ENCODE results near the gene ATP8A2.

The ATP8A2 gene

DNA sequence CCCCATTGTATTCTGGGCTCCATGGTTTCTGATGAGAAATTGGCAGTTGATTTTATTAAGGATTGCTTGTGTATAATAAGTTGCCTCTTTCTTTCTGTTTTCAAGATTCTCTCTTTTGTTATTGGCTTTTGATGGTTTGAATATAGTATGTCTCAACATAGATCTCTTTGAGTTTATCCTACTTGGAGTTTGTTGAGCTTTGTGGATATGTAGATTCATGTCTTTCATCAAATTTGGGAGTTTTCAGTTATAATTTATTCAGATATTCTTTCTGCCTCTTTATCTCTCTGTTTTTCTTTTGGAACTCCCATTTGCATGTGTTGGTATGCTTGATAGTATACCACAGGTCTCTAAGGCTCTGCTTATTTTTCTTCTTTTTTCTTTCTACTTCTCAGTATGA is 296.6 kb downstream of the ATP8A2 start:
- H3K14ac ChIP-seq (ENCODE audit: low read length in 2 of 2), result no peak overlapping the region
- peaks cover 34% of the 10 kb centered on the region for H3K9me3 ChIP-seq (ENCODE audit: control insufficient read depth, low read length)
- H3K4ac ChIP-seq (ENCODE audit: low read depth in 1 of 2, low read length in 2 of 2), result no peak overlapping the region
- no peak overlapping the region for H3K4me2 ChIP-seq (ENCODE audit: low read length, poor library complexity, severe bottlenecking)
- H3K4me1 ChIP-seq (ENCODE audit: control insufficient read depth, insufficient read depth, low read depth, low read length), result no peaks in the 10 kb centered on the region
- no peak overlapping the region for H2AK5ac ChIP-seq (ENCODE audit: low read length, severe bottlenecking)
- H2AFZ ChIP-seq (ENCODE audit: low read depth, low read length), result no peak overlapping the region
- no peaks in the 10 kb centered on the region for H3K36me3 ChIP-seq (ENCODE audit: control insufficient read depth in 1 of 2, insufficient read depth in 2 of 2, low read depth in 1 of 2, low read length in 2 of 2)
- no peak overlapping the region for H3K9ac ChIP-seq (ENCODE audit: low read length)
- H3K27me3 ChIP-seq (ENCODE audit: control insufficient read depth in 1 of 2, insufficient read depth in 1 of 2, low read length in 2 of 2), result no peaks in the 10 kb centered on the region
- H3K79me1 ChIP-seq (replicated peaks; ENCODE audit: low read length, poor library complexity, severe bottlenecking), result no peaks in the 10 kb centered on the region
- DNase-seq, result no peak
- H3K23ac ChIP-seq (ENCODE audit: low read length in 2 of 2), result no peak overlapping the region
- H4K8ac ChIP-seq (ENCODE audit: low read length), result no peak overlapping the region
- H4K91ac ChIP-seq (ENCODE audit: low read length), result no peak overlapping the region
- no peak overlapping the region for H3K4me3 ChIP-seq (ENCODE audit: insufficient read depth in 1 of 2, low read depth in 1 of 2, low read length in 2 of 2)
- no peak overlapping the region for H3K18ac ChIP-seq (ENCODE audit: low read depth in 1 of 2, low read length in 2 of 2)
- H3K27ac ChIP-seq (ENCODE audit: low read length, poor library complexity, severe bottlenecking), result no peak overlapping the region
- no peak overlapping the region for H2BK120ac ChIP-seq (ENCODE audit: low read depth, low read length)
- H2BK5ac ChIP-seq (ENCODE audit: low read depth, low read length, poor library complexity, severe bottlenecking), result no peak overlapping the region
- no peak overlapping the region for H2BK15ac ChIP-seq (ENCODE audit: low read depth, poor library complexity, severe bottlenecking)
- no peak overlapping the region for H2BK12ac ChIP-seq (ENCODE audit: low read length in 2 of 2)

DNA sequence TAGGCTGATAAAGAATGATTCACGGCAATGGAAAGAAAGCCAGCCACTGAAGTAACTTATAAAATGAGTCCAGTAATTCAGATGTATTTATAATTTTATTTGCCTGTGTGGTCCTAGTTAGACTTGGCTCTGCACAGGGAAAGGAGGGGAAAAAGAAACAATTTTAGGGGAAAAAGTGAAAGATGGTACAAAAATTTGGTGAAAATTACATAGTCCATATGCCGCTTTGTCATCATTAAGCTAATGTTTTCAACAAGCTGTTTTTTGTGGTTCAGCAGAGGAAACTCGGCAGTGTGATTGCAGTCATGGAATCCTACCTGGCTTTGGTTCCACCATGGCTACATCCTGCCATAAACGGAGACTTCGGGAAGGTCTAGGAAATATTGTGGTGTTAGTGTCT is 301.9 kb downstream of the ATP8A2 start:
- H3K14ac ChIP-seq (ENCODE audit: low read length in 2 of 2), result no peak overlapping the region
- no peak overlapping the region for H2AFZ ChIP-seq (ENCODE audit: low read depth, low read length)
- no peak overlapping the region for H2BK12ac ChIP-seq (ENCODE audit: low read length in 2 of 2)
- peaks cover 5% of the 10 kb centered on the region for H3K4me1 ChIP-seq (ENCODE audit: control insufficient read depth, insufficient read depth, low read depth, low read length)
- H3K4me2 ChIP-seq (ENCODE audit: low read length, poor library complexity, severe bottlenecking), result no peak overlapping the region
- H4K91ac ChIP-seq (ENCODE audit: low read length), result no peak overlapping the region
- H3K9ac ChIP-seq (ENCODE audit: low read length), result no peak overlapping the region
- no peak overlapping the region for H2AK5ac ChIP-seq (ENCODE audit: low read length, severe bottlenecking)
- no peak overlapping the region for H3K27ac ChIP-seq (ENCODE audit: low read length, poor library complexity, severe bottlenecking)
- peaks cover 24% of the 10 kb centered on the region for H3K9me3 ChIP-seq (ENCODE audit: control insufficient read depth, low read length)
- no peak overlapping the region for H2BK5ac ChIP-seq (ENCODE audit: low read depth, low read length, poor library complexity, severe bottlenecking)
- H2BK15ac ChIP-seq (ENCODE audit: low read depth, poor library complexity, severe bottlenecking), result no peak overlapping the region
- H3K79me1 ChIP-seq (replicated peaks; ENCODE audit: low read length, poor library complexity, severe bottlenecking), result no peaks in the 10 kb centered on the region
- H3K4ac ChIP-seq (ENCODE audit: low read depth in 1 of 2, low read length in 2 of 2), result no peak overlapping the region
- no peaks in the 10 kb centered on the region for H3K27me3 ChIP-seq (ENCODE audit: control insufficient read depth in 1 of 2, insufficient read depth in 1 of 2, low read length in 2 of 2)
- 85% methylated on average over 5 of the region's 5 CpGs for WGBS
- H2BK120ac ChIP-seq (ENCODE audit: low read depth, low read length), result no peak overlapping the region
- no peak overlapping the region for H4K8ac ChIP-seq (ENCODE audit: low read length)
- no peaks in the 10 kb centered on the region for H3K36me3 ChIP-seq (ENCODE audit: control insufficient read depth in 1 of 2, insufficient read depth in 2 of 2, low read depth in 1 of 2, low read length in 2 of 2)
- no peak overlapping the region for H3K23ac ChIP-seq (ENCODE audit: low read length in 2 of 2)
- H3K4me3 ChIP-seq (ENCODE audit: insufficient read depth in 1 of 2, low read depth in 1 of 2, low read length in 2 of 2), result no peak overlapping the region
- no peak for DNase-seq
- no peak overlapping the region for H3K18ac ChIP-seq (ENCODE audit: low read depth in 1 of 2, low read length in 2 of 2)

DNA sequence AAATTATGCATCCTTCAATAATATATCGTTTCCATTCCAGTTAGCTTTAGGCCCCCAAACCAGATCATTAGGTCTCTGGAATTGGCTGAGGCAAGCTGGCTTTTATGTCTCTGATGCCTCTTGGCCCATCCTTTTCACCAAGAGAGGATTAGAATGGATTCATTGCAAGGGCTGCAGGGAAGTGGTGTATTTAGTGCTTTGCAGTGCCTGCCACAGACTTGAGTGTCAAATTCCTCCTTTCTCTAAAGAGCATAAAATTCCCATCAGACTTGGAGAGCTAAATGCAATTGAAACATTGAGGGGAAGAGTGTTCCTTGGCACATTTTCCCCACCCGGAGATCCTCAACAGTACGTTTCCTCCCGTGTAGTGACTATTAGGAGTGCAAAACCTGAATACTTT is 302.6 kb downstream of the ATP8A2 start:
- Histone ChIP-seq H3K79me1 (replicated peaks; ENCODE audit: low read length, poor library complexity, severe bottlenecking) (no peaks in the 10 kb centered on the region), H3K18ac (ENCODE audit: low read depth in 1 of 2, low read length in 2 of 2) (no peak overlapping the region), H3K14ac (ENCODE audit: low read length in 2 of 2) (no peak overlapping the region), H3K9ac (ENCODE audit: low read length) (no peak overlapping the region), H3K27ac (ENCODE audit: low read length, poor library complexity, severe bottlenecking) (no peak overlapping the region), H4K8ac (ENCODE audit: low read length) (no peak overlapping the region), H3K4me2 (ENCODE audit: low read length, poor library complexity, severe bottlenecking) (no peak overlapping the region), H2BK15ac (ENCODE audit: low read depth, poor library complexity, severe bottlenecking) (no peak overlapping the region), H3K4me1 (ENCODE audit: control insufficient read depth, insufficient read depth, low read depth, low read length) (peaks cover 5% of the 10 kb centered on the region), H3K36me3 (ENCODE audit: control insufficient read depth in 1 of 2, insufficient read depth in 2 of 2, low read depth in 1 of 2, low read length in 2 of 2) (no peaks in the 10 kb centered on the region), H3K9me3 (ENCODE audit: control insufficient read depth, low read length) (peaks cover 17% of the 10 kb centered on the region), H3K4me3 (ENCODE audit: insufficient read depth in 1 of 2, low read depth in 1 of 2, low read length in 2 of 2) (no peak overlapping the region), H3K23ac (ENCODE audit: low read length in 2 of 2) (no peak overlapping the region), H2BK120ac (ENCODE audit: low read depth, low read length) (no peak overlapping the region), H3K27me3 (ENCODE audit: control insufficient read depth in 1 of 2, insufficient read depth in 1 of 2, low read length in 2 of 2) (no peaks in the 10 kb centered on the region), H2AK5ac (ENCODE audit: low read length, severe bottlenecking) (no peak overlapping the region), H2AFZ (ENCODE audit: low read depth, low read length) (no peak overlapping the region), H2BK12ac (ENCODE audit: low read length in 2 of 2) (no peak overlapping the region), H4K91ac (ENCODE audit: low read length) (no peak overlapping the region), H3K4ac (ENCODE audit: low read depth in 1 of 2, low read length in 2 of 2) (no peak overlapping the region), H2BK5ac (ENCODE audit: low read depth, low read length, poor library complexity, severe bottlenecking) (no peak overlapping the region)
- whole genome bisulfite sequencing, result 100% methylated on average over 1 of the region's 4 CpGs
- DNase-seq, result no peak

DNA sequence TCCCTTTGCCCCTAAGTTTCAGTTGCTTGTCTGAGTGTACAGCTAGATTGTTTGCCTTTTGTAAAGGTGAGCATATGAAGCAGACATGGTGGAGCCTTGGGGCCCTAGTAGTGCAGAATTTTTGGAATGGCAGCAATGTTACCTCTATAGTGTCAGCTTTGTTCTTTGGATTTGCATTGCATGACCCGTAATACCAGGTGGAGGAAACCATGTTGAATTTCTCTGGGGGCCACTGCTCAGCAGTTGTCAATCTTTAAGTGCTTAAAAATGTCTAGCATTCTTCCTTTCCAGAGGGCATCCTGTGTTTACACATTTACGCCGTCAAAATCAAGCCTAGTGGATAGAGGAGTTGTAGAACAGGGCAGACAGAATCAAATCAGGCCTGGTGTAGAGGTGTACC is 303.3 kb downstream of the ATP8A2 start:
- H3K79me1 ChIP-seq (replicated peaks; ENCODE audit: low read length, poor library complexity, severe bottlenecking), result no peaks in the 10 kb centered on the region
- no peak overlapping the region for H3K23ac ChIP-seq (ENCODE audit: low read length in 2 of 2)
- 57% methylated on average over 3 of the region's 3 CpGs for WGBS
- H2BK15ac ChIP-seq (ENCODE audit: low read depth, poor library complexity, severe bottlenecking), result no peak overlapping the region
- H3K27ac ChIP-seq (ENCODE audit: low read length, poor library complexity, severe bottlenecking), result no peak overlapping the region
- H2AK5ac ChIP-seq (ENCODE audit: low read length, severe bottlenecking), result no peak overlapping the region
- no peaks in the 10 kb centered on the region for H3K27me3 ChIP-seq (ENCODE audit: control insufficient read depth in 1 of 2, insufficient read depth in 1 of 2, low read length in 2 of 2)
- H3K14ac ChIP-seq (ENCODE audit: low read length in 2 of 2), result no peak overlapping the region
- H4K91ac ChIP-seq (ENCODE audit: low read length), result no peak overlapping the region
- H2BK120ac ChIP-seq (ENCODE audit: low read depth, low read length), result no peak overlapping the region
- H2AFZ ChIP-seq (ENCODE audit: low read depth, low read length), result no peak overlapping the region
- no peaks in the 10 kb centered on the region for H3K36me3 ChIP-seq (ENCODE audit: control insufficient read depth in 1 of 2, insufficient read depth in 2 of 2, low read depth in 1 of 2, low read length in 2 of 2)
- H3K18ac ChIP-seq (ENCODE audit: low read depth in 1 of 2, low read length in 2 of 2), result no peak overlapping the region
- H3K9me3 ChIP-seq (ENCODE audit: control insufficient read depth, low read length), result peaks cover 10% of the 10 kb centered on the region
- no peak overlapping the region for H2BK12ac ChIP-seq (ENCODE audit: low read length in 2 of 2)
- no peak overlapping the region for H3K4ac ChIP-seq (ENCODE audit: low read depth in 1 of 2, low read length in 2 of 2)
- DNase-seq, result no peak
- no peak overlapping the region for H4K8ac ChIP-seq (ENCODE audit: low read length)
- no peak overlapping the region for H3K4me3 ChIP-seq (ENCODE audit: insufficient read depth in 1 of 2, low read depth in 1 of 2, low read length in 2 of 2)
- no peak overlapping the region for H2BK5ac ChIP-seq (ENCODE audit: low read depth, low read length, poor library complexity, severe bottlenecking)
- H3K4me2 ChIP-seq (ENCODE audit: low read length, poor library complexity, severe bottlenecking), result no peak overlapping the region
- no peak overlapping the region for H3K9ac ChIP-seq (ENCODE audit: low read length)
- H3K4me1 ChIP-seq (ENCODE audit: control insufficient read depth, insufficient read depth, low read depth, low read length), result peaks cover 5% of the 10 kb centered on the region
